NCI-H69 (cell line): Measurements from ENCODE around the gene SLC30A2.
A peak's percentile ranks its signal among the peaks of the same experiment; 100 is the strongest.

ENCODE experiments used
- DNase-seq: peaks from one replicate; lab custom pipeline; 2025; lab: John Stamatoyannopoulos, UW

The SLC30A2 gene

DNA sequence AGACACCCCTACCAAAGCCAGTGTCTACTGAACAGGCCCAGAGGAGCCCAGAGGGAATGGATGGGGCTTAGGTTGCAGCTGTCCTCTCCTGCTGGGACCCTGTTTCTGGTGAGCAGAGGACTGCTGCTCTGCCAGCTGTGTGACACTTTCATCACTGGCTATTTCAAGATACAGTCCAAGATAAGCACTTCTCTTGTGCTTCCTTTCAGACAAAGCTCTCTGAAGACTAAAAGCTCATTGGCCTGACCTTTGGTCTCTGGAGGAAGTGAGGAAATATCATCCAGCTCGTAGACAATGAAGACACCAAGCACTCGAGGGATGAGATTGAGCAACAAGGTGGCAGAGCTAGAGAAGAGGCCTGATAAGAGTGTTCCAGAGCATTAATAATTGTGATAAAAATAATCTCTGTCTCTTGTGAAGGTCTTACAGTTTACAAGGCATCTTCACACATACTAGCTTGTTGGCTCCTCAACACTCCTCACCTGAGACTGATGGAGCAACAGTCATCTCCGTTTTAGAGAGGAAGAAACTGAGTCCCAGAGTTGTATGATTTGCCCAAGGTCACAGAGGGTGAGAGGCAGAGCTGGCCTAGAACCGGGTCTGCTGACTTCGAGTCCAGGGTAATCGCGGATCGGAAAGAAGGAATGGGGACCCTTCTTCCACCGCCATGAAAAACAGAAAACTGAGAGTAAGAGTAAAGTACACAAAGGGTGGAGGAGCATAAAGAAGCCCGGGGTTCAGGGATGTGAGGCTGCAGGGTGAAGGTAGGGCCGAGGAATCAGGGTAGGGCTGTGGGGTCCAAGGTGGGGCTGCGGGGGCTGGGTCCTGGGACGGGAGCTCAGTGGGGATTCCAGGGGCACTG lies 48.7 kb downstream of the SLC30A2 start:
- peak; percentile 56 for DNase-seq

DNA sequence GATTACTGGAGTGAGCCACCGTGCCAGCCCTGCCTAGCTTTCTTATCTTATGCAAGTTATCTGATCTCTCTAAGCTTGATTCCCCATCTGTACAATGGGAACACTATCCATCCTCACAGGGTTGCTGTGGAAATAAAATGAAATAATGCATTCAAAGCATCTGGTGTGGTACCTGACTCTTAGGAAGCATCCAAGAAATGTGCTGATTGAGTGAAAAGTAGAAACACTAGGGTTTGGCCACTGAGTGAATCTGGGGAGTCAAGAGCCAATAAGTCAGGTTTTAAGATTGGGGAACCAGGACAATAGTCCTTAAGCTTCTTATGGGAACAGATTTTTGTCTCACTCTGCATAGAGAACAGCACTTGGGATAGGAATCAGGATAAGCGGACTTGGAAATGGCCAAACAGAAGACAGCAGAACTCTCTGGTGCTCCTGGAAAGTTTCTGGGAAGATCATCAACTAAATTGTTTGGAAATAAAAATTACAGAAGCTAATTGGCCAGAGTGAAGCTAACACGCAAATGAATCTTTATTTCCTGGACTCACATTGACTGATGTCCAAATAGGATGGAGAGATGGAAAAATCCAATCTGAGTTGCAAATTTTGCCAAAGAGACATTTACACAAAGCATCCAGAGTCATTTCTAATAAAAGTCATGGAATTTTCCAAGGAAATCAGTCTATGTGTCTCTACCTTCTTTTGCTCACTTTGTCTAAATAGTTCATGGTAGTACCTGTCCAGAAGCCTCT lies 51.3 kb downstream of the SLC30A2 start:
- no peak for DNase-seq

DNA sequence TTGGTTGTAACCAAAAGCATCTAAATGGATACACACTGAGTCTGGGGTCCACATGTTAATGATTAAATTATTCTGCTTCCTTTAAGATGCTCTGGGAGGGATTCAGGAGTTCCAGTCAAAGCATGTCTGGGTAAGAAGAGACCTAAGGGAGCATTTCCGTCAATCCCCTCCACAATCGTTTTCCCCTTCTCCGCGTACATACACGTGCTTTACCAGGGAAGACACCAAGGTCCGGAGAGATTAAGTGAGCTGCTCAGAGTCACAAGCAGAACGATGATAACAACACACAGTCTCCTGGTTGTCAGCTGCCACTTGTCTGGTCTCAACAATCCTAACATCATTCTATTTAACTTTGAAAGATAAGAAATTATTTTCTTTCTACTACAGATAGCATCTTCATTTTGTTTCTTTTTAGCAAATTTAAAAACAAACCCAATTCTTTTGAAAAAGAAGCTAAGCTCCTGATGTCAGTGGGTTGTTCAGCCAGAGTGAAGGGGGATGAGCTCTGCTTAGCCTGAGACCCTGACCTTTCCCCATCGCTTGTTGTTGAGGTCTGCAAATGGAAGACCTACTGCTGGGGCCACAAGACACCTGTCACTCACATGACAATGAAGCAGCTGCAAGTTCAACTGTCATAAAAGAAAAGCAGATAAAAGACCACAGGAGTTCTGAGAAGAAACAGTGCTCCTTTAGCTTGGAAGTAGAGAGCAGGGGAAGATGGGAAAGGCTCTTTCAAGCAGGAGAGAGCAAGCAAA lies 52.5 kb downstream of the SLC30A2 start:
- DNase-seq: no peak

DNA sequence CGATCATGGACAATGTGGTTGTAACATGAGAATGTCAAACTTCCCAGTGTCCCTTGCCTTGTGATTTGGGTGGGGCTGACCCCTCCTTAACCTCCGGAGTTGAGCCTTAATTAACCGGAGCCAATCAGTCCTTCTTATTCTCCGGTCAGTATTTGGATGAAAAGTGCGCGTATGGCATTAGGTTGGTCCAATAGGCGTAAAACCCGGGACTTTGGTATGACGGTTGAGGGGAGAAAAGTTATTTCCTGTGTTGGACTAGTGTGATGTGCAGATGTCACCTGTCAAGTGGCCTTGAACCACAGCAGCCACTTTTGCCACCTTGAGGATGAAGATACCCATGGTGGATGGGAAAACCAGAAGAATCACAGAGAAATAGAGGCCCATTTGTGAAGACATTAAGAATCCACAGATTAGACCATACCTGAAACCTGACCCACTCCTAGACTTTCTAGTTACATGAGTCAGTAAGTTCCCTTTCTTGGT lies 53.2 kb downstream of the SLC30A2 start:
- no peak for DNase-seq

DNA sequence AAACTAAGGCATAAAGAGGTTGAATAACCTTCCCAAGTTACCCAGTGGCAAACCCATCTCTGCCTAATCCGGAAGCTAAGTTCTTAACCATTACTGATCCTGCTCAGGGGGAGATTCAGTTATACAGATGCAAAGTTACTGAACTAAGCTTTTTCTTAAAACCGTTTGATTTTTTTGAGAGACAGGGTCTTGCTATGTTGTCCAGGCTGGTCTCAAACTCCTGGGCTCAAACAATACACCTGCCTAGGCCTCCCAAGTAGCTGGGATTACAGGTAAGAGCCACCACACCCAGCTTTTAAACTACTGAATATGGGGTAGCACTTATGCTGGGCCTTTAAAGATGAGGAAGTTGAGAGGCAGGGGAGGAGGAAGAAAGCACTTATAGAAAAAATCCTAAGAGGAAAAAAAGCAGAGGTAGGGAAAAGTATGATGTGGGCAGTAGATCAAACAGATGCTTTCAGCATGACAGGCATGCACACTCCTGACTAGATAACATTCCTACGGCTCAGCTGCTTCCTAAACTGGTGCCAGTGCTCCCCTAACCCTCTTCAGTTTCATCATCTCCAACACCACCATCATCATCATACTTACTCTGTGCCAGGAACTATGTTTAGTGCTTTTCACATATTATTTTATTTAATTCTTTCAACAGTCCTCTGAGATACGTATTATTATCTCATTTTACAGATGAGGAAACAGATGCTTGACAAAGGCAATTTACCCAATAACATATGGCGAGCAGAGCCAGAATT lies 53.8 kb downstream of the SLC30A2 start:
- peak; percentile 41 for DNase-seq

DNA sequence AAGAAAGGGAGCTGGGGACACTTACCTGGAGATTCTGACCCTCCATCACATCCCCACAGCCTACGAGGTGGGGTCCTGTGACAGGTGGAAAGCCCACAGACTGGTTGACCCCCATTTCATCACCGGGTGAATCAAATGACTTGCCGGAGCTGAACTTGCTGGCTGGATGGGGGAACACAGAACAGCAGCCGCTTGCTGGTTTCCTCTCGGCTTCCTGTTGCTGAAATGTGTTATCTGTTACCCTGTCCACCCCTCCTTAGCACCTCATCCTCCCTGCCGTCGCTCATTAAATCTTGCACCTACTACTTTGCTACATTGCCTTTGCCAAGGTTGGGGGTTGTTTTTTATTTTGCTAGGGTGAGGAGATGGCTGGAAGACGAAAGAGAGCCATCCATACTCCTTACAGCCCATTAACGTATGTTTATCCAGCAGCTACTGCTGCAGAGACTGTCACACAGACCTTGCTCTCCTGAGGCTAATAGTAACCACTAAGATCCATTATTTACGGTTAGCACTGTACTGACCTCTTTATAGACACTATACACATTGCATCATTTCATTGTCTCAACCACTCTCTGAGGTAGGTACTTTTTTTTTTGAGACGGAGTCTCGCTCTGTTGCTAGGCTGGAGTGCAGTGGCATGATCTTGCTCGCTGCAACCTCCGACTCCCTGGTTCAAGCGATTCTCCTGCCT lies 55.1 kb downstream of the SLC30A2 start:
- DNase-seq: no peak

DNA sequence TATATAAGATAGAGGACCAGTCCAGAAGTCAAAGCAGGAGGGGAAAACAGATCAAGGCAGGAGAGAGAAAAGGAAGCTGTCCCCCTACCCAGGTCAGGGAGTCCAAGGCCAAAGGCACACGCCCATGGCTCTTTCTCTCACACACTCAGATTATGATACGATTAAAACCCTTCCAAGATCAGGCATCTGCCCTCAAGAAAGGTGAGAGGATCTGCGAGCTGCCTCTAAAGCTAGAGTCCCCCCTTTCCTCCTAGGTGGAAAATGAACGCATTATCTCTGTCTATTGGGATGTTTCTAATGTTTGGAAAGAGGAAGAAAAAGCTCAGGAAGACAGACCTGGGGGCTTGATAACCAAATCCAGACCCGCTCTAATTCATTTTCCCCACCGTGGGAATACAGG lies 55.7 kb downstream of the SLC30A2 start:
- DNase-seq: no peak

DNA sequence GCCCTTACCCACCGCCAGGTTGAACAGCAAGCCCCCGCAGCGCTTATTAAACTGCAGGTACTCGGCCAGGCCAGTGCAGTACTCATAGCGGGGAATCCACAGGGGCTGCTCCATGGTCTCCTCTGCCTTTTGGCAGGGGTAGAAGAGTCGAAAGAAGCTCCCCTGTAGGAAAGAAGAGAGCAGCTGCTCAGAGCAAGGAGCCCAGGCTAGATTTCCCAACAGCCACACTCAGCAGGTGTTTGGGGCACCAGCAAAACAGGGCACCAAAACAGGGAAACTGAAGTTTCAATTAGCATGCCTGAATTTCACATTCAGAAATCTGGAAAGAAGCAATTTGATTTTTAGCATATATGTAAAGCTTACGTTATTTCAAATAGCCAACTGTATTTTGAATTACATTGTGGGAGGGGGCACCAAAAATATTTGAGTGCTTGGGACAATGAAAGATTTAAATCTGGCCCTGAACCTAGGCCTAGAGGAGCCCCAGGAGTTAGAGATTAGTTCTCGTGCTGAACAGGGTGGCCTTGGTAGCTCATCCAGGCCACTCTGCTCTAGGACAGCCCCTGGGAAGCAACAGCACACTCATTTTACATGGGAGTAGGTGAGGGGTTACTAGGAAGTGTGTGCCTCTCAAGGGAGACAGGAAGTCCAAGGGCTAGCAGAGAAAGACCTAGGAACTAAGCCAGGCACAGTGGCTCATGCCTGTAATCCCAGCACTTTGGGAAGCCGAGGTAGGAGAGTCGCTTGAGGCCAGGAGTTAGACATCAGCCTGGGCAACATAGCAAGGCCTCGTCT lies 56.3 kb downstream of the SLC30A2 start:
- no peak for DNase-seq

DNA sequence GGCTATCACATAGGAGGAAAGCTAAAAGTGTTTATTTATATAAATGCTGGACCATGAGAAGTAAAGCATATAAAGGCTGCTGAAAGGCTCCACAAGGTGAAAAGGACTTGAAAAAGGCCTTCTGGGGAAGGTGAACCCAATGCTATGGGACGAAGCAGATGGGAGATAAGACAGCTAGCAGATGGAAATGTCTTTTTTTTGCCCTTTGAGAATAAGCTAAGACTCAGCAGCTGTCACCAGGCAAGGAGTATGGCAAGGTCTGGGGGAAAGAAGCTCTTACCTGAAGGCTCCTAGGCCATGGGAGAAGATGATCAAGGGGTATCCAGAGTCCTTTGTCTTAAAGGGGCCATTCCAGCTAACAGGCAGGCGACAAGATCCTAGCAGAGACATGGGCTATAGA lies 58.0 kb downstream of the SLC30A2 start:
- DNase-seq: no peak
